DMS 273 treated with DMSO at 0.1 percent for 48 hours (cell line): ENCODE measurements around the gene IFFO2.
"Not testable (repeated sequence)": the region's sequence is repeated elsewhere in the genome, so short reads cannot be mapped to it uniquely, and the experiment has no call there.

ENCODE experiments used
- DNase-seq: peaks from one replicate; lab custom pipeline; 2025; lab: John Stamatoyannopoulos, UW

The IFFO2 gene

DNA sequence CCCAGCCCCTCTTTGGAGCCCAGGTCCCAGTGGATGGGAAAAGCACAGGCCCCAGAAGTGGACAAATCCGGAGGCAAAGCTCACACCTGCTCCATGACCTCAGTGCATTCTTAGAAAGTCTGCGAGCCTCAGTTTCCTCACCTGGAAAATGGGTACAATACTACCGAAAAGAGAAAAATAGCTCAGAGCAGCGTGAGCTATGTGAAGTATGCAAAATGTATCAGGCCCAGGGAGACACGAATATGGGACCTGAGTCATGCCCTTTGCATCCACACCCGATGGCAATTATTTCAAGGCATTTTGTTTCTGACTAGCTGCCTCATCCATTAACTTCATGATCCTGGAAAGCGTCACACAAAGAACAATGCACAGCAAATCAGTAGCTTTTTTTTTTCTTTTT is 63.4 kb downstream of the IFFO2 start:
- DNase-seq, result no peak

DNA sequence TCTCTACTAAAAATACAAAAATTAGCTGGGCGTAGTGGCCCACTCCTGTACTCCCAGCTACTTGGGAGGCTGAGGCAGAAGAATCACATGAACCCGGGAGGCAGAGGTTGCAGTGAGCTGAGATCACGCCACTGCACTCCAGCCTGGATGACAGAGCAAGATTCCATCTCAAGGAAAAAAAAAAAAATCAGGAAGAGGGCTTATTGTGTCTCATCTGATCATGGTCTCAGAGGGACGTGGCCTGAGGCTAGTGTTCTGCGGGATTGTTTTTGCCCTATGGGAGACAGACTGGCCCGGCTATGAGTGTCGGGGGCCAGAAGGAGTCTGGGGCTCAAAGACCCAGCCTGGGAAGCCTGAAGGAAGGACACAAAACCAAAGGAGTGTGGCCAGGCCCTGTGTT is 64.6 kb downstream of the IFFO2 start:
- DNase-seq, result not testable (repeated sequence)

DNA sequence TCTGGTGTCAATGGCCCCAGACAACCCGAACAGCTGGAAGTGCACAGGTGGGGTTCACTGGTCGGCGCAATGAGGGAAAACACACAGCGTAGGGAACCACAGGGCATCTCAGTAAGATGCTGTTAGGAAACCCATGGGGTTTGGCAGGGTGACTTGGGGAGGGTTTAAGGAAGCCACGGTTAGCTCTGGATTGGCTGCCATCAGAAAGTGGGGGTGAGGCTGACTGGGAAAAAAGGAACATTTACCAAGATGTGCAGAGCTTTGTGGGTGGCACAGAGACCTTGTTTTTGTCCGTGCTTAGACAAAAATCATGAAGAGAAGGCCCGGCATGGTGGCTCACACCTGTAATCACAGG is 65.1 kb downstream of the IFFO2 start:
- DNase-seq, result no peak

DNA sequence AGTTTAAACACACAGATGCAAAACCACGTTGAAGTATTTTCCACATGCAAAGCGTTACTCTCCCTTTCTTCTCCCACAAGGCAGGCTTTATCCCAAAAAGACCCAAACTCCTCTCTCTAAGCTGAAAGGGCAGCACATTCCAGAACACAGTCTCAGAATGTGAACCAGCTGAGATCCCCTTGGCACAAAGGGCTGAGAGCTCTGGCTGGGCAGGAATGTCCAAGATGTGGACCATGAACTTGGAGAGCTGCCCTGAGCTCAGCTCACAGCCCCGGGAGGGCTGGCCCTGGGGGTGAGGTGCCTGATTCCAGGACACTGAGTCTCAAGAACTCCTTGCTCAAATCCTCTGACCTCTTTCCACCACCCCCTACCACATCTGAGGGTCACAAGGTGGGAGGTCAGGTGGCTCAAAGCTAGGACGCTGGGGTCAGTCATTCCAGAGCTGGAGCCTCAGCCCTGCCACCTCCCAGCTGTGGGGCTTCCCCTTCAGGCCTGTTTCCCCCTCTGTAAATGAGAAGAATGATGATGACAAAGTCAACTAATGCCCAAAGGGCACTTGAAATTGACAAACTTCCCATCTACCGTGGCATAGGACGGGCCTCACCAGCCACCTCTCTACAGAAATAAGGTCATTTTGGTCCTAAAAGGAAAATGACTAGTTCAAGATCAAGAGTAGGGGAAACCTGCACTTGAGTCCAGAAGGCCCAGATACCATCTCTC is 65.6 kb downstream of the IFFO2 start:
- no peak for DNase-seq

DNA sequence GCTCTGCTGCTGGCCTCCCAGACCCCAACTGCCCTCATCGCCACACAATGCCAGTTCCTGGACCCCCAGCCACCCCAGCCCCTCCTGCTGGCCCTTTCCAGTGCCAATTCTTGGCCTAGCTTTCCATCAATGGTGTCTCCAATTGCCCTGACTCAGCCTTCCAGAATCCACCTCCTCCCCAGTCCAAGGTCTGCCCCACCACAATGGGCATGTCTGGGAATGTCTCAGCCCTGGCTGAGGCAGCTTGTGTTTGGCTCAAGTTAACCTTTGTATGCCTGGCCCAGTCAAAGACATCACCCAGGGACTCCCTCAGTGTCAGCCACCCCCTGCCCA is 70.5 kb downstream of the IFFO2 start:
- DNase-seq, result no peak

DNA sequence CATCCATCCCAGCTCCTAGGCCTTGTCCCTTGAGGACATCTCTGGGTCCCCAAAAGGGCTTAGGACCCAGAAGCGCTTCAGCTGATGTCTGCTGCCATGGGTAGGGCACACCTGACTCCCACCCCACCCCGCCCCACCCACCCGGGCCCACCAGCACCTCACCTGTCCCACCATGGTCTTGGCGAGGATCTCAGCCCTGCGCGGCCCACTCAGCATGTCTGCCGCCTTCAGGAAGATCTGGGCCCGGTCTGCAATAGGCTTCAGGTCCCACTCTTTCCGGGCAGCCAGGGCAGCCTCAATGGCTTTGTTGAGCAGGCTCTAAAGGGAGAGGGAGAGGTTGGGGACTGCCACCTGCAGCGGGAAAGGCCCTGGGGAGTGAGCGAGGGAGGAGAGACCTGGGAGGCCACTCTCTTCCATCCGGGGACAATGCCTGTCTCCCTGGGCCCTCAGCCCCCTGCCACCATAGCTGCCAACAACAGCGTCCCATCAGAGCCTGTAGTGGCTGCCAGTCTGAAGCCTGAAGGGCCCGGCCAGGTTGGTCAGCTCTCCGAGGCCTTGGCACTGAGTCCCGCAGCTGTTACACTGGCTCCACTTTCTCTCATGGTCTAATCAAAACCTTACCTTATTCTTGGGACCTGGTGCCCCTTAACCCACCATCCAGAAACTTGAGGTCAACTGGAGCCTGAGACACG is 71.0 kb downstream of the IFFO2 start:
- no peak for DNase-seq

DNA sequence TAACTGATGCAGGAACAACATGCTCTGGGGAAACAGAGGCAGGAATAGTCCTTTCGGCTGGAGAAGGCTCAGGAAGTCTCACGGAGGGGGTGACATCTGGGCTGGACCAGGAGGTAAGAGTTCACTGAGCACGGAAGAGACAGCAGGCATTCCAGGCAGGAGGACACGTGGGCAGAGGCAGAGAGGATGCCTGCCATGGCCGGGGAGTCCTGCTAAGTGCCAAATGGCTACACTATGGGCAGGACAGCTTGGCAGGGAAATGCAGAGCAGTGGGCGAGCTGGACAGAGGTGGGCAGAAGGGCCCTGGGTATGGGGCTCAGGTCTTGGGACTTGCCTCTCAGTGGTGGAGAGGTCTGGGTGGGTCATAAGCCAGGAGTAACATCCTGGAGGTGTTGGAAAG is 71.7 kb downstream of the IFFO2 start:
- DNase-seq, result no peak

DNA sequence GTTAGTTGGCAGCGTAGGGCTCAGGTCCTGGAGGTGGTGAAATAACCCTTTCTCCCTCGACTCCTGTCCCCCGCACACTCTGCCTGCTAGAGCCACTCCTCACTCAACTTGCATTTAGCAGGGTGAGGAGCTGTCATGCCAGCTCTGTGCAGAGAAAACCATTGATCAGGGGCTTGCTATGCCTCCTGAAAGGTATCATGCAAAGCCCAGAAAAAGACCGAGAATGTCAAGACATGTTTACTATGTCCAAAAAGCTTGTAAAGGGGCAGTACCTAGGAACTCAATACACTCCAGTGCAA is 72.1 kb downstream of the IFFO2 start:
- no peak for DNase-seq

DNA sequence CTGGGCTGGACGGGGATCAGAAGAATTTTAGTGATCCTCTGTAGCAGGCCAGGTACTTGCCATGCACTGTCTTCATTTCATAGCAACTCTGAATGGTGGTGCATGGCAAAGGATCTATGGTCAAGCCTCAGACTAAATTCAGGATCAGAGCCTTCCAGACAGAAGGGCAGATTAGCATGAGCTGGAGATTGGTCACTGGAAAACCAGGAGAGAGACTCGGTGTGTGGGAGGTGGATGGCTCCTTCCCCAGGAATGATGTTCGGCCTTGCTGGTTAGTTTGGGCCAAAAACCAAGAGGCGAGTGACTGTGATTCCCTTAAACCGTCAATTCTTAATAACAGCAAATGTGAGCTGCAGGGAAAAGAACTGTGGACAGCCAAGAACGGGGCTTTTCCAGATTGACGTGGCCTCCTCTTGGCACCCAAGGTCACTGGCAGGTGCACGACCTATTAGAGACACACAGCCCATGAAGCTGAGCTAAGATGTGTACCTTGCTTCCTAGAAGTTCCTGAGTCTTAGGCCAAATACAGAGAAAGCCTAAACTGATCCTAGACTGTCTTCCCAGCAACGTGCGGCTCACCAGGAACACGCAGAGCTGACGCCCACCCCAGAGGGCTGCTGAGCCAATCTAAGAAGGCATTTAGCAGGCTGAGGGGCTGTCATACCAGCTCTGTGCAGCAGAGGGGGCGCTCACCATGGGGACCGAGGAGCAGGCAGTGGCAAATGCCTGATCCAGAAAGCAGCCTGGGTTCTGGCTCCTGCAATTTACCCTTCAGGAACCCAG is 72.6 kb downstream of the IFFO2 start:
- DNase-seq, result no peak

DNA sequence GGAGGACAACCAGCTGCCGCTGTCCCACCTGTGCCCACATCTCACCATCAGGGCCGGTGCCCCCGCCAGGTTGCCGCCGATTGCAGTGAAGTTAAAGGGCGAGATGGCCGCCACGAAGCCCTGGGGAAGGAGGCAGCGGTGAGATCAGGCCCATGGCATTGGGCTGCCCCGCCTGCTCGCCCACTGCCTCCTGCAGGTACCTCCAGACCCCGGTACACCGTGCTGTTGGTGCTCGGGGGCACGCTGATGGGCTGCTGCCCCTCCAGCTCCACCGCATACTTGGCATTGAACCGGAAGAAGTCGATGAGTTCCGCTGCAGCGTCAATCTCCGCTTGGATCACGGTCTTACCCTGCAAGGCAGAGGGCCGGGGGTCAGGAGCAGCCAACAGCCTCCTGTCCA is 73.4 kb downstream of the IFFO2 start:
- DNase-seq, result no peak

DNA sequence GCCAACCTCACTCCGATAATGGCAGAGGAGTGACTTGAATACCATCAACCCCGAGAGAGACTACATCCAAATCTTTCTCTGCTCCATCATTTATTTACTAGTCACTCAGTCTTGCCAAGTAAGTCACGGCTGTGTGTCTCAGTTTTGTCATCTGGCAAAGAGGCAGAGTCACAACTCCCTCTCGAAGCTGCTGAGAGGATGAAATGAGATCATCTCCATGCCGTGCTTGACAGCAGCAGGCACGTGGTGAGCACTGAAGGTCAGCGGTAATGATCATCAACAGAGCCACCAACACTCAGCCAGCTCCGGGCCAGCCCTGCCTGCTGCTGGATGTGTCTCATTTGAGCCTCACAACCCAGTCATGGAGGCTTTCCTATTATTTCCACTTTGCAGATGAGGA is 74.0 kb downstream of the IFFO2 start:
- no peak for DNase-seq

DNA sequence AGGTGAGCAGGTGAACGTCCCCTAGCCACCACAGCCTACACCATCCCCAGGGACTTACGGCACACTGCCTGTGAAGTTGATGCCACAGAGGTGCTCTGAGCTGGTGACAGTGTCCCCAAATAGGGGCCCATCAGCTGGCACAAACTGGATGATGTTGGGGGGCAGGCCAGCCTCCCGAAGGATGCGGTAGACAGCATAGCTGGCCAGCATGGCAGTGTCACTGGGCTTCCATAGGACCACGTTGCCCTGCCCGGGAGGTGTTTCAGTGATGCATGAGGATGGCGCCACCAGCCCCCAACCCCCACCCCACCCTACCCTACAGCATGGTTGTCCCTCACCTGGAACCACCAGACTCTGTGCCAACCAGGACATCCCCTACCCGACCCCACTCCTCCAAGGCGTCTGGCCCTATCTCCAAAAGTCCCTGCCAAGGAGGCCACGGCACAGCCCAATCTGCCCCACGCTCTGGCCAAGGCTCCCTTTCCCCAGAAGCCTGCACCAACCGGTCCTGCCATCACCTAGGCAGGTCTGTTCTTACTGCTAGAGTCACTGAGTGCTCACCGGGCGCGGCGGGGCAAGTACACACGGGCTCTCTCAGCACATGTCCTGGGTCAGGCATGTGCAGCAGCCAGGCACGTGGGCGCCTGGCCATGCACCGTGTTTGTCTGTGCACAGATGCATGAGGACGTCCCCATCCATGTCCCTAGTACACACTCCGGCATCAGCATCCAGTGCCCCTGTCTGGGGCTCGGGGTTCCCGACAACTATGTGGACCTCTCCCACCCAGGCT is 74.6 kb downstream of the IFFO2 start:
- DNase-seq, result no peak

DNA sequence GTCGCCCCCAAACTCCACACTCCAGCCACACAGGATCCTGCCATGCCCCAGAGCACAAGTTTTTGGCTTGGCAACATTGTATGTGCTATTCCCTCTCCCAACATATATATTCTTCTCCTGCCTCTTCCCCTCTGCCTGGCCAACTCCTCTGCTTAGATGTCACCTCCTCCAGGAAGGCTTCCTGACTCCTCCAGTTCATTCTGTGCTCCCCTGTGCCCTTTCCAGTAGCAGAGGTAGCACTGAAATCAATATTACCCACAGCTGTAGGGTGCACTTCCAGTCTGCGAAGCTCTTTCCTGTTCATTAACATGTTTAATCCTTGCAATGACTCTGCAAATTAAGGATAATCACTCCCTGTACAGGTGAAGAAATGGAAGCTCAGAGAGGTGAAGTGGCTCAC is 75.3 kb downstream of the IFFO2 start:
- no peak for DNase-seq

DNA sequence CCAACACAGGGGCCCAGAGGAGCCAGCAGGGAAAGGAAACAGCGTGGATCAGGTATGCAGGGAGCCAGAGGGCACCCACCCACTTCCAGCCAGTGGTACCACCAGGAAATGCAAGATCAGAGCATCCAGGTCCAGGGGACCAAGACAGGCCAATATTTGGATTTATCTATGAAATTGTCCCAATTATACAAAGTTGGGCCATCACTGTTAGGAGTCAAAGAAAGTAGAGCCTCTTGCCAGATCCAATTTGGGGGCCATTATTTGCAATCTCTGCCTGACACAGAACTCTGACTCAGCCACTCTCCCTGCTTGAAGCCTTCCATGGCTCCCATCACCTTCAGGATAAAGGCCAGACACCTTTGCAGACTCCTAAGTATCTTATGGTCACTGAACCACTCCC is 75.9 kb downstream of the IFFO2 start:
- no peak for DNase-seq

DNA sequence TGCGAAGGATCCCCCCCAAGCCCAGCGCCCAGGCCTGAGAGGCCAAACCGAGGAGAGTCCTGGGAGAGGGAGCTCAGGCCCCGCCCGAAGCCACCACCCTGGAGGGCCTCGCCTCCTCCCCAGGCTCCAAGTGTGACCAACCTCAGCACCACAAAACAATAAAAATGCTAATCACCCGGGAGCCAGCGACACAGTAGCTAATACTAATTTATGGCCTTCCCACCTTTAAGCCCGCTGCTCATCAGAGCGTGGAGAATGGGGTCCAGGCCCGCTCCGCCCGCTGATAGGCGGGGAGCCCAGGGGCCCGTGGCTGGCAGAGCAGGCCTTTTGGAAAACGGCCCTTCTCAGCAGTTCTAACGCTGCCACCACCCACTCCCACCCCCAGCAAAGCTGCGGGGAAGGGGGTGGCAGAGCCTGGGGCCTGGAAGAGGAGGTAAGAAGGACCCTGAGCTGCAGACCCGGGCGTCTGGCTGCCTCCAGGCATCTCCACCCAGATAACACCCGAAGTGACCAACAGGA is 76.6 kb downstream of the IFFO2 start:
- DNase-seq, result no peak

DNA sequence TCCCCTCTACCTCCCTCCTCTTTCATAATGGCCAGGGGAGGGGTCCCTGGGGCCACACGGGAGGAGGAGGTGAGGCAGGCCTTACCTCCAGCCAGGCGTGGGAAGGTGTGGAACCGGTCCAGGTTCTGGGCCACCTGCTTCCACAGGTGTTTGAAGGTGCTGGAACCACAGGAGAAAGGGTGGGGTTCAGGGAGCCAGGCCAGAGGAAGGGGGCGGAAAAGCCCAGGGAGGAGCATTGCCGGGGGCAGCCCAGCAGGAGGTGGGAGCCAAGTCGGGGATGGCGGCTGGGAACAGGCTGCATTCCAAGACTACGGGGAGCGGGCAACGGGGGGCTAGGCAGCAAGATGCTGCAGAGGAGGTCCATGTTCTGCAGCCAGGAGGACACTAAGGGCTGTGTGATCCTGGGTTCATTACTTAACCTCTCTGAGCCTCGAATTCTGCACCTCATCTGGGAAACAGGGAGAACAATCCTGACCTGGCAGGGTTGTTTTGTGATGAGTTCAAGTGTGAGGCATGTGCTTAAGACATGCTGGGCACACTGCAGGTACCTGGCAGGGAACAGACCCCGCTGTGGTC is 77.2 kb downstream of the IFFO2 start:
- no peak for DNase-seq

DNA sequence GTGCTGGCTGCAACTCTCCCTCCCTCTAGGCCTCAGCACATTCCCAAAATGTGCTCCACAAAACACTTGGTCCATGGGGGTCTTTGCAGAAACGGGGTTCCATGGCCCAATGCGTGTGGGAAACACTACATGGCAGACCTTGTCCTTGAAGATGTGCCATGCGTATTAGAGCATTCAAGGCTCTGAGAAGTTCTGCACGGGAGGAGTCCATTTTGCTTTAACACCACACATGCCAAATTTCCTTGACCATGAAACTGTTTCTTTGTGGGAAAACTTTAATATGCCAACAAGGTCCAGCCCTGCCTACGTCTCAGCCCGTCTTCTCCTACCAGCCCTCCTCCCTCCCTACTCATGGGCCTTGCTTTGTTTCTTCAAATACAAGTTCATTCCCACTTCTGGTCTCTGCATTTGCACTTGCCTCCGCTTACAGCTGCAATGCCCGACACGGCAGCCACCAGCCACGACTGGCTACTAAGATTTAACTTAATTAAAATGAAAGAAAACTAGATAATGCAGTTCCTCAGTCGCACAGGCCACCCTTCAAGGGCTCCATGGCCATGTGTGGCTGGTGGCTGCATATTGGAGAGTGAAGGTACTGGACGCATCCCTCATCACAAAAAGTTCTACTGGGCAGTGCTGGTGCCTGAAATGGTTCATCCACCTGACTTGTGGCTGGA is 77.8 kb downstream of the IFFO2 start:
- DNase-seq, result no peak

DNA sequence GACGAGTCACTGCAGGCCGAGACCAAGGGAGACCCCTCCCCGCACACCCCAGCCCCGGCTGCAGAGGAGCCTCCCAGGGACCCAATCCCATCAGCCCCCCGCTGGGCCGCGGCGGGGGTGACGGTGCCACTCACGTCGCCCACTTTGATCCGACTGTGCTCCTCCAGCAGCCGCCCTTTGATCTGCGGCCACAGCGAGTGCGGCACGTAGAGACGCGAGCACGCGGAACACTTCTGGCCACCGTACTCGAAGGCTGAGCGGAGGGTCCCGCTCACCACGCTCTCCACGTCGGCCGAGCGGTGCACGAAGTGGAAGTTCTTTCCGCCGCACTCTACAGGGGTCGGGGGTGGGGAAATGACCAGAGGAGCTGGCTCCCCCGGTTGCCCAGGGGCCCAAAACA is 79.2 kb downstream of the IFFO2 start:
- DNase-seq, result no peak

DNA sequence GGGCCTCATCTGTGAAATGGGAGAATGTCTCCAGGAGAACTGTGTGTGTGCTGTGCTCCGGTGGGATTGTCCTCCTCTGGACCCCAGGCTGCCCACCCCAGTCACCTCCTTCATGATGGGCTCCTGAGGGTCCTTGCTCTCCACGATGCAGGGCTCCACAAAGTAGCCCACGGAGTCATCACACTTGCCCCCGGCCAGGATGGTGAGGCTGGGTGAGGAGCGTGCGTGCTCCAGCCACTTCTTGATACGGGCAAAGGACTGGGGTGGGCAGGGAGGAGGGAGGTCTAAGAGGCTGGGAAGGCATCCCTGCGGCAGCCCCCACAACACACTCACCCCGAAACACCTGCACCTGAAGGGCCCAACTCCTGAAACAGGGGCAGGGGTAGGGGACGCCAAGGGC is 80.3 kb downstream of the IFFO2 start:
- no peak for DNase-seq

DNA sequence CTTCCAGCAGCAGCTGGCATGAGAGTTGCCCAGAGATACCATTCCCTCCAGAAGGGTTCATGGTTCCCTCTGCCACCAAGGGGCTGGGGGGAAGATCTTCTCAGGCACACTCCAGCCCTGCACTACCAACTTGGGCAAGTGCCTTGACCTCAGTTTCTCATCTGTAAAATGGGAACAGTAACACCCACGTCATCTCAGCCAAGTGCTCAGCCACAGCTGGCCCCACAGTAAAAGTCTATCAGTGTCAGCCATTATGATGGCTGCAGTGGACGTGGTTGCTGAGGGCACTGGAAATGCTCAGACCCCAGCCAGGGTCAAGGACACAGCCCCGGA is 80.7 kb downstream of the IFFO2 start:
- DNase-seq, result no peak

DNA sequence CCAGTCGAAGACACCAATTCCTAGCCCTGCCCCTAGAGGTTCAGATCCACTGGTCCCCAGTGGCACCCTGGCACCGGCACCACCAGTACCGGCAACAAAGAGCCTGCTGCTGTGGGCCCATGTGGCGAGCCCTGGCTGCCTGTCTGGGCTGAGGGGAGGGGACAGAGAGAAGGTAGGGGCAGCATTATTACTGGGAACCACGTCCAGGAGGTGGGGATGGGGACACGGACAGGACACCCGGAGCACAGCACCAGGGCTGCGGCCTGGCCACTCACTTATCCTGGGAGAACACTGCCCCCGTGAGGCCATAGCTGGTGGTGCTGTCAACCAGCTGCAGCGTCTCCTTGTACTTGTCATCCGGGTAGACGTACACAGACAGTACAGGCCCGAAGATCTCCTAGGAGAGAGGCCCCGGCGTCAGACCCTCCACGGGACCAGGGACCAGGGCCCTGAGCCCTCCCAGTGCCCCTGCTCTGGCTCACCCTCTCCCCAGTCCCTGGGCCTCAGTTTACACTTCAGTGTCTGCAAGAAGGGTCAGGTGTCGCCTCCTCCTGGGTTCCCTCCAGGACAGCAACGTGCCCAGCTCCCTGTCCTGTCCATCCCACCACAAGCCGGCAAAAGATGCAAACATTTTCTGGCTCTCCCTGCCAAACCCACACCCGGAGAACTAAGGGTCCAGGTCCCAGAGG is 81.2 kb downstream of the IFFO2 start:
- DNase-seq, result peak; percentile 13
